SKM-1 (cell line): Measurements from ENCODE around the gene UTP15.

Source experiments
- DNase-seq: peaks from one replicate; lab custom pipeline; 2025; ENCODE audit not compliant: unreplicated experiment; lab: John Stamatoyannopoulos, UW

UTP15 gene

GRCh38 chr5:73564675-73565074, 868 bp upstream of the UTP15 start:
- DNase-seq: no peak

DNA sequence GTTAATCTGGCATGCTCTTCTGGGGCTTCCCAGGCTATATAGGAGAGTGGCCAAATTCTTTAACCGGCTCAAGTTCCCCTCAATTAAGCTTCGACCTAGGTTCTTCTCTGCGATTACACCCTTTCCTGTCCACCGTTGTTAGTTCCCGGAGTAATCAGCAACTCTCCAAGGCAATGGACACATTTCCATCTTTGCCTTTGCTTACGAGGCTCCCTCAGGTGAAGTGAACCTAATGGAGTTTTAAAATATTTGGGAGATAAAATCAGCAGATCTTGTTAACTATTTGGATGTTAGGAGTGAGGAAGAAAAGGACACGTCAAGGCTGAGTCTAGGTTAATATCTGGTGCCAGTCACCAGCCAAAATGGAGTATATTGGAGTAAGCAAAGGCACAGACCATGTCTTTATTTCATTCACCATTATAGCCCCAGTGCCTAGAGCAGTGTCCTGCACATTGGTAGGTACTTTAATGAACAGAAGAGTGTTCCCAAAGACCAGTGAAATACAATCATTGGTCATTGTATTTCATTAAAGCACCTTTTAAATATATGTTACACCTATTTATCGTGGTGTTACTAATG, 515 bp downstream of the UTP15 start:
- DNase-seq: no peak

DNA sequence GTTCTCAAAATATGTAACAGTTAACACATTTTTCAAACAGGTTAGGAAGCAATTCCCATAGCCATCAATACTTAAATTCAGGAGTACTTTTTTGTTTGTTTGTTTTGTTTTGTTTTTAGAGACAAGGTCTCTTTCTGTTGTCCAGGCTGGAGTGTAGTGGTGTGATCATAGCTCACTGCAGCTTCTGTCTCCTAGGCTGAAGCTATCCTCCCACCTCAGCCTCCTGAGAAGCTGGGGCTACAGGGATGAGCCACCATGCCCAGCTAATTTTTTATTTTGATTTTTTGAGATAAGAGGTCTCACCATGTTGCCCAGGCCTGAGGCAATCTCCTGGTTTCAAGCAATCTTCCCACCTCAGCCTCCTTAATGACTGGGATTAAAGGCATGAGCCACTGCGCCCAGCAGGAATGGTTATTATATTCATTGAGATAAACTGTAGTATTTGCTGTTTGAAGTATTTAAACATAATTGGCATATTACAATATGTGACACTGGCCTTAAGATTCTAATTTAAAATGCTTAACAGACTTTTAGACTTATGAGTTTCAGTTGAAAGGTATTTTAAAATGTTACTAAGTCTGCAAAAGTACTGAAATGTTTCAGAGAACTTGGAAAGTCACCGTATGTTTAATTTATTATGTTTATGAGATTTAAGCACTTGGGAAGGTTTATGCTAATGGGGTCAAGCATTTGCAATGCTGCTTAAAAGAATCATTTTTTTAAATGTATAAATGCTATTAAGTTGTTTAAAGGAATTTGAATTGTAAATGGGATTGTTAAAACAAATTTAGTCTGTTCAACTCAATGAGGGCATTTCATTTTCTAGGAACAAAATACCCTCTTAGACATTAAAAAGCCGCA, 17.0 kb downstream of the UTP15 start:
- no peak for DNase-seq

DNA sequence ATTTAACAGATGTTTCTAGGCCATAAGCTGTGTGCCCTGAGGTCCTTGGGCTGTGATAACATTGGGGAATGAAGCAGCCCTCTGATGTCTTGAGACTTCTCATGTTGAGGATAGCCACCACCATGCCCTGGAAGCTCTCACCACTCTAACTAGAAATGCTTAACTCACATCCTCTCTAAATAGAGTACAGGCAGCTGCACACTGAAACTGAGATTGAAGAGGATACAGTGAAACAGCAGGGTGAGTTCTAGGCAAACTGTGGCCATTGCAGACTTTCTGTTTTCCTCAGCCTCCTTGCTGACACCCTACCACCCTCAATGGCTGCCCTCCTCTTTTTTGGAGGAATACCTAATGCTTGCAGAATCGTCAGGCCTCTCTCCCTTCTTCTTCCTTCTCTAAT, 22.4 kb downstream of the UTP15 start:
- DNase-seq: no peak

DNA sequence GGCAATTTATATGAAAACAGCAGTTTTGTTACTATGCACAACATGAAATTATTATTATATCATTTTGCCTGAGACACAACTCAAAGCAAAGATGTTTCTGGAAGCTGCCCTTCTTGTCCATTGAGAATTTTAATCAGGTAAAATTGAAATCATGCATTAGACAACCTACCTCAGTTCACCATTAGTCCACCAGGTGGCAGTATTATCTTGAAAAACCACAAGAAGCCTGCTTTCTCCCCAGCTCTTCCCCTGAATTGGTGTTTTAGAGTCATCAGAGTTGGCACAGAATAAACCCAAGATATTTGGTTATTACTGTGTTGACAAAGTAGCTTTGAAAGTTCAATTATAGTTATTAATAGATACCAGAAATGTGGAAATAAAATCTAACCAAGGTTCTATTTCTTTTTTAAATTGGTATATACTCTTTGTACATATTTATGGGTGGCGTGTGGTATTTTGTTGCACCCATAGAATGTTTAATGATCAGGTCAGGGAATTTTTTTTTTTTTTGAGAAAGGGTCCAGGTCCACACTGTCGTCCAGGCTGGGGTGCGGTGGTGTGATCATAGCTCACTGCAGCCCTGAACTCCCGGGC, 25.7 kb downstream of the UTP15 start:
- DNase-seq: peak; percentile 56

GRCh38 chr5:73591698-73592501, 26.4 kb downstream of the UTP15 start:
- DNase-seq: no peak

DNA sequence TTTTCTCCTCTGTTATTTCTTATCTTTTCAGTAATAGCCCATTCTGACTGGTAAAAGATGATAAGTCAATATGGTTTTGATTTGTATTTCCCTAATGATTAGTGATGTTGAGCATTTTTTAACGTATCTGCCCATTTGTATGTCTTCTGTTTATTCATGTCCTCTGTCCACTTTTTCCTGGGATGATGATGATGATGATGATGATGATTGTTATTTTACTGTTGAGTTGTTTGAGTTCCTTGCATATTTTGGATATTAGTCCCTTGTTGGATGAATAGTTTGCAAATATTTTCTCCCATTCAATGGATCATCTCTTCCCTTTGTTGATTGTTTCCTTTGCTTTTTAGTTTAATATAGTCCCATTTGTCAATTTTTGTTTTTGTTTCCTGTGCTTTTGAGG, 27.0 kb downstream of the UTP15 start:
- DNase-seq: no peak

DNA sequence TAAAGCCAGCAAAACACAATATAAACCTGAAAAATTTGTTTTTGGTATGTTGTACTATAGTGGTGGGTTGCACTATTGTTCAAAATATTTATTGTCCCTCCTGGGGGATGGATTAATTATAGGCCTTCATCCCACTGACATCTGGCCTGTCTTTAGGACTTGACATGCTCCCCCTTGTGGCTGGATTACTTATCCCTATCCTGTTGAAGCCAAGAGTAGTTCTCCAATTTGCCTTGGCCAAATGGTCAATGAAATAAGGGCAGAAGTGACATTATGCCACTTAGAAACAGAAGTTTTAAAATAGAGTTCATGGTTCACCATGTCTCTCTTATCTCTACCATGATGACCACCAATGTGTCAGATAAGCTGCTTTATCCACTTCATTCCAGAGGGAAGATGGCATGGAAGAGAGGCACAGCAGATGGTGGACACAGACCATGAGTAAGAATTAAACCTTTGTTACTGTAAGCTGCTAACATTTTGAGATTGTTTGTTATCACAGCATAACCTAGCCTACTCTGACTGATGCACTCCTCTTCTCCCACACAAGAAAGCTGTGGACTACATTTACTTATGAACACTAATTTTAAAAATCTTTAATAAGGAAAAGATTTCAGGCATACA, 31.3 kb downstream of the UTP15 start:
- peak; percentile 14 for DNase-seq

DNA sequence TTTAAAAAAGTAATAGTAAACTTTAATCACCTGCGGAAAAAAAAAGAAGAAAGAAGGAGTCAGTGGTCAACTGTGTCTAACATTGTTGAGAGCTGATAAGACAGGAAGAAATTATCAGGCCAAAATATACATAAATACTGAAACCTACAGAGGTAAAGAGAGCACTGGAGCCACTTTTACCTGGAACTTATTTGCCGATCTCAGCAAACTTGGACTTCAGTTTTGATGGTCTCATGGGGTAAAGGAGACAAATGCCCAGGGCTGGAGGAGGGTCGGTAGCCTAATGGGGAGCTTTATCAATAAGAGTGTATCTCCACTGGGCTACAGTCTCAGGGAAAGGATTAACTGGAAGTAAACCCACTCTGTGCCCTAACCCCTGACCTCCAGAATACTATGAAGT, 33.8 kb downstream of the UTP15 start:
- DNase-seq: no peak

DNA sequence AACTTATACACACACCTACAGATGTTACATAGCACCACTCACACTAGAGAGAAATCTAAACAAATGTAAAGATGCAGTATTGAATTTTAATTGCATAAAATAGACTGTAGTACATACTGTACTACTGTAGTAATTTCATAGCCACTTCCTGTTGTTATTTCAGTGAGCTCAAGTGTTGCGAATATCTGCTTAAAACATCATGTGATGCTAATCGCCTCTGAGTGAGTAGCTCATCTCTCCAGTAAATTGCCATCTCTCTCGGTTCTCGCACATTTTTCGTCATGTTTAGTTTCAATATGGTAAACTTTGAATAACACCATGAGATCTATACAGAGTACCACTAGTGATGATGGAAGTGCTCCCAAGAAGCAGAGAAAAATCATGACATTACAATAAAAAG, 38.5 kb downstream of the UTP15 start:
- DNase-seq: no peak

GRCh38 chr5:73605223-73606087, 39.9 kb downstream of the UTP15 start:
- no peak for DNase-seq

GRCh38 chr5:73606206-73606753, 40.7 kb downstream of the UTP15 start:
- no peak for DNase-seq

- DNase-seq: no peak
These were observed 41.7 kb downstream of the UTP15 start for GRCh38 chr5:73607228-73607627.

DNA sequence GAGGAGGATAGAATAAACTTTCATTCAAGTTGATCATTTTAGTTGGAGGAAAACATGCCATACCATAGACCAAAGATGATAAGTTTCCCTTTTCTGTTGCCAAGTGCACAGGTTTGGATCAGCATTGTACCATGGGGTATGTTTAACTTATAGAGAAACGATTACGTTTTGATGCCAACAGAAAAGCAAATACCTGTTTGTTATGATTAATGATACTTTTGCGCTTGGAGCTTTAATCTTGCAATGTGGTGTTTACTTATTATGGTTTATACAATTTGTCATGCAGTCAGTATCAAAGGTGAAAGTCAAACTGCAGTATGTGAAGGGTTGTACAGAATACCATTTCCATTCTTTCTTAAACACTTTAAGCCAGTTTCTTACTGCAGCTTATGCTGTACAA, 47.3 kb downstream of the UTP15 start:
- no peak for DNase-seq

- DNase-seq: no peak
These were observed 49.5 kb downstream of the UTP15 start for GRCh38 chr5:73615085-73615484.

- no peak for DNase-seq
These were observed 50.4 kb downstream of the UTP15 start for GRCh38 chr5:73615947-73616346.

- no peak for DNase-seq
These were observed 52.2 kb downstream of the UTP15 start for GRCh38 chr5:73617510-73618279.

DNA sequence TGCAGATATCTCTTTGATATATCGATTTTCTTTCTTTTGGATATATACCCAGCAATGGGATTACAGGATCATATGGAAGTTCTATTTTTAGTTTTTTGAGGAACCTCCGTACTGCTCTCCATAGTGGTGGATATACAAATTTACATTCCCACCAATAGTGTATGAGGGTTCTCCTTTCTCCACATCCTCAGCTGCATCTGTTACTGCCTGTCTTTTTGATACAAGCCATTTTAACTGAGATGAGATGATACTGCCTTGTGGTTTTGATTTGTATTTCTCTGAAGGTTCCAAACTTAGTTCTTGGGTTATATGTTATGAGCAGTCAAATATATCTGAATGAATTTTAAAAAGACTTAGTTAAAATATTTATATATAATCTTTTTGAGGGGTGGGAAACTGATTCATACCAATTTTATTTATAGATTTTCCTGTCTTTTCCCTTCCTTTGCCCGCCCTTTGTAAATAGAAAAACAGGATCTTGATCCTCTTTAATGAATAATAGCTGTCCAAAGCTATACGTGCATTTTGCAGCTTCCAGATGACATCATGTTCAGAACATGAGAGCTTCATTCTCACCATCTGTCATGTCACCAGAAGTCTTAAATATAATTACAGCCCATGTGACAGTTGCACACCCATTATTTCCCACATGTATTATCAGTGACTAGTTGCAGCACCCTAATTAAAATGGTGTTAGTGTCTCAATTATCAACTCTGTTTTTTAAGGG, 54.2 kb downstream of the UTP15 start:
- no peak for DNase-seq

GRCh38 chr5:73620334-73620687, 54.8 kb downstream of the UTP15 start:
- DNase-seq: no peak
